NCI-H146 (cell line): Measurements from ENCODE around the gene ATP8B1.
"Not testable (repeated sequence)": the region's sequence is repeated elsewhere in the genome, so short reads cannot be mapped to it uniquely, and the experiment has no call there.

Source experiments
- DNase-seq: peaks from one replicate; lab custom pipeline; 2025; lab: John Stamatoyannopoulos, UW

ATP8B1 gene

GRCh38 chr18:57660961-57661360, 142.2 kb downstream of the ATP8B1 start:
- DNase-seq, result no peak

GRCh38 chr18:57659460-57660102, 143.5 kb downstream of the ATP8B1 start:
- DNase-seq, result no peak

GRCh38 chr18:57657542-57657941, 145.6 kb downstream of the ATP8B1 start:
- no peak for DNase-seq

GRCh38 chr18:57655740-57656139, 147.4 kb downstream of the ATP8B1 start:
- DNase-seq, result no peak

GRCh38 chr18:57651914-57652313, 151.2 kb downstream of the ATP8B1 start:
- no peak for DNase-seq

- DNase-seq, result no peak
Observed at GRCh38 chr18:57649556-57650500, 153.3 kb downstream of the ATP8B1 start.

GRCh38 chr18:57648414-57648813, 154.7 kb downstream of the ATP8B1 start:
- no peak for DNase-seq

- DNase-seq, result no peak
Observed at GRCh38 chr18:57644540-57644939, 158.6 kb downstream of the ATP8B1 start.

- DNase-seq, result not testable (repeated sequence)
Observed at GRCh38 chr18:57643726-57644125, 159.4 kb downstream of the ATP8B1 start.

- not testable (repeated sequence) for DNase-seq
Observed at GRCh38 chr18:57642462-57642861, 160.7 kb downstream of the ATP8B1 start.

- no peak for DNase-seq
Observed at GRCh38 chr18:57640749-57641148, 162.4 kb downstream of the ATP8B1 start.

- no peak for DNase-seq
Observed at GRCh38 chr18:57640236-57640635, 162.9 kb downstream of the ATP8B1 start.

- no peak for DNase-seq
Observed at GRCh38 chr18:57635003-57635822, 167.9 kb downstream of the ATP8B1 start.

GRCh38 chr18:57631697-57632096, 171.4 kb downstream of the ATP8B1 start:
- DNase-seq, result no peak

- no peak for DNase-seq
Observed at GRCh38 chr18:57630754-57631595, 172.1 kb downstream of the ATP8B1 start.

GRCh38 chr18:57630002-57630753, 172.9 kb downstream of the ATP8B1 start:
- DNase-seq, result peak; percentile 99

- no peak for DNase-seq
Observed at GRCh38 chr18:57629422-57629821, 173.7 kb downstream of the ATP8B1 start.

- DNase-seq, result no peak
Observed at GRCh38 chr18:57627488-57627887, 175.6 kb downstream of the ATP8B1 start.

- no peak for DNase-seq
Observed at GRCh38 chr18:57624988-57625387, 178.1 kb downstream of the ATP8B1 start.

- DNase-seq, result no peak
Observed at GRCh38 chr18:57621246-57621604, 181.9 kb downstream of the ATP8B1 start.

- no peak for DNase-seq
Observed at GRCh38 chr18:57619876-57620275, 183.2 kb downstream of the ATP8B1 start.
